HUDEP-2 (cell line): ENCODE data around the gene CALHM3.
"Not testable (repeated sequence)": the region's sequence is repeated elsewhere in the genome, so short reads cannot be mapped to it uniquely, and the experiment has no call there.

ENCODE experiments used
- DNase-seq, 76 experiments: peaks; one replicate each; lab custom pipeline; 2025; ENCODE audit not compliant: unreplicated experiment in 76 of 76; lab: John Stamatoyannopoulos, UW

CALHM3 gene, protein sequence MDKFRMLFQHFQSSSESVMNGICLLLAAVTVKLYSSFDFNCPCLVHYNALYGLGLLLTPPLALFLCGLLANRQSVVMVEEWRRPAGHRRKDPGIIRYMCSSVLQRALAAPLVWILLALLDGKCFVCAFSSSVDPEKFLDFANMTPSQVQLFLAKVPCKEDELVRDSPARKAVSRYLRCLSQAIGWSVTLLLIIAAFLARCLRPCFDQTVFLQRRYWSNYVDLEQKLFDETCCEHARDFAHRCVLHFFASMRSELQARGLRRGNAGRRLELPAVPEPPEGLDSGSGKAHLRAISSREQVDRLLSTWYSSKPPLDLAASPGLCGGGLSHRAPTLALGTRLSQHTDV

DNA sequence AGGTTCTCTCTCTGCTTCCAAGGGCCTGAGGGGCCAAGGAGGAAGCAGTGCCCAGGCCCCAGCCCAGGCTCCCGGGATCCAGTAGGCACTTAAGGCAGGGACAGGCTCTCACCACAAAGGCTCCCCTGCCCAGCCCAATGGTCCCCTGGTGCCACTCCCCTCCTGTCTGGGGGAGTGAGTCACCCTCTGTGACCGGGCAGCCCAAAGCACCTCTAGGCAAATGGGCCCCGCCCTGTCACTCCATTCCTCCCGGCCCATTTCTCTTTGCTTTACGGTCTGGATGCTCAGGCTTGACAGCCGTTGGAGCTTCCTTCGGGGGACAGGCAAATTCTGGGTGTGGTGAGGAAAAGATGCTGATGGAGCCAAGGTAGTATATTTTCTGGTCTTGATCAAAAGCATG, at the start of gene CALHM3:
CALHM3 (minus strand) TSS at position 106 of the 400 bp plus-strand sequence. CDS start 208 bp downstream, outside the sequence.
- DNase-seq = peak in 20 of 76 experiments; percentile 2 to 43 (median 14)

DNA sequence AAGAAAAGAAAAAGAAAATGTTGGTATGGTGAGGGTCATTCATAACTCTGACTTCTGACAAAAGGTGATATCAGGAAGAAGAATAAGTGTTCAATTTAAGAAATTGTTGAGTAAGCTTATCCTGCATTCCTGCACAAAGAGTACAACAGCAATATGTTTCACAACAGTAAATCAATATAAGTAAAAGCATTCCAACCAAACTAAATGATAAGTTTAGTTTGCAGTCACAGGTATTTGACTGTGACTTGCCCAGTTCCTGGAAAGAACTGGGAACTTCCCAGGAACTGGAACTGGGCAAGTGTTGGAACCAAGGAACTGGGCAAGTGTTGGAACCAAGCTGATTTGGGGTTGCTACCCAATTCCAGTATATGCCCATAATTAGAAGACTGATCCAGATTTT, 49.5 kb upstream of the CALHM3 start:
- no peak for DNase-seq

GRCh38 chr10:103527476-103527875, 48.4 kb upstream of the CALHM3 start:
- not testable (repeated sequence) for DNase-seq

- no peak for DNase-seq
Observed at GRCh38 chr10:103525901-103526300, 46.9 kb upstream of the CALHM3 start.

GRCh38 chr10:103523683-103524082, 44.6 kb upstream of the CALHM3 start:
- no peak for DNase-seq

GRCh38 chr10:103522006-103522405, 43.0 kb upstream of the CALHM3 start:
- DNase-seq = not testable (repeated sequence)

DNA sequence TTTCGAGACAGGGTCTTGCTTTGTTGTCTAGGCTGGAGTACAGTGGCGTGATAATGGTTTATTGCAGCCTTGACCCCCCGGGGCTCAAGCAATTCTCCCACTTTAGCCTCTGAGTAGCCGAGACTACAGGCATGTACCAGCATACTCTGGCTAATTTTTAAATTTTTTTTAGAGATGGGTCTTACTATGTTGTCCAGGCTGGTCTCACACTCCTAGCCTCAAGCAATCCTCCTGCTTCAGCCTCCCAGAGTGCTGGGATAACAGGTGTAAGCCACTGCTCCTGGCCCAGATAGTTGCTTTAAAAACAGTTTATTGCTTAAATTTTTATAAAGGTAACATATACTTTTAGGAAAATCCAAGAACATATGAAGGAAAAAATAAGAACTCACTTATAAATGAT, 40.8 kb upstream of the CALHM3 start:
- DNase-seq = no peak

GRCh38 chr10:103517234-103518085, 38.4 kb upstream of the CALHM3 start:
- DNase-seq = no peak

- no peak for DNase-seq
Observed at GRCh38 chr10:103514244-103514643, 35.2 kb upstream of the CALHM3 start.

DNA sequence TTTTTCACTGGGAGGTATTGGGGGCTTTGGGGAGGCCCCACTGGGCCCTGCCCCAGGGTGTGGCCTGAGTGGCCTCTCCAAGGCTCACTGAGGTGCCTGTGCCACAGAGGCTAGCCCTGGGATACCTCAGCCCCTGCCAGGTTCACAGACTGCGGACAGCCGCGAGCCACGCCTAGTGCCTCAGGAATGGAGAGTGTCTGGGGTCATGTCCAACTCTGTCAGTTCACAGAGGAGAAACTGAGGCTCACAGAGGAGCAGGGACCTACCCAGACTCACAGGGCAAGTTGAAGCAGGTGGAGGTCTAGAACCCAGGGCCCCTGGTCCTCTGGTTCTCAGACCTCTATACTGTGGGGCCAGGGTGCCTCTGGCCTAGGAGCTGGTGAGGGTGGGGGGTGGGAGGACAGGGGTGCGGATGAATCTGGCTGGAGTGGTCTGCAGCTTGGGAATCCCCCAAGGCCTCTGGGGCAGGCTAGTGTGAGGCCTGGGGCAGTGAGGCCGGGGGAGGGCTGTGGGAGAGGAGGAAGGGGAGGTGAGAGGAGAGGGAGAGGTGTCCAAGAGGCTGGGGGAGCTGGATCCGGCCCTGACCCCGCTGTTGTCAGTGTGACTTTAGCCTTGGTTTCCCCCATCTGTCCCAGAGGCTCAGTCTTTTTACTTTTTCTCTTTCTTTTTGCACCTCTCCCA, 34.5 kb upstream of the CALHM3 start:
- DNase-seq = no peak

DNA sequence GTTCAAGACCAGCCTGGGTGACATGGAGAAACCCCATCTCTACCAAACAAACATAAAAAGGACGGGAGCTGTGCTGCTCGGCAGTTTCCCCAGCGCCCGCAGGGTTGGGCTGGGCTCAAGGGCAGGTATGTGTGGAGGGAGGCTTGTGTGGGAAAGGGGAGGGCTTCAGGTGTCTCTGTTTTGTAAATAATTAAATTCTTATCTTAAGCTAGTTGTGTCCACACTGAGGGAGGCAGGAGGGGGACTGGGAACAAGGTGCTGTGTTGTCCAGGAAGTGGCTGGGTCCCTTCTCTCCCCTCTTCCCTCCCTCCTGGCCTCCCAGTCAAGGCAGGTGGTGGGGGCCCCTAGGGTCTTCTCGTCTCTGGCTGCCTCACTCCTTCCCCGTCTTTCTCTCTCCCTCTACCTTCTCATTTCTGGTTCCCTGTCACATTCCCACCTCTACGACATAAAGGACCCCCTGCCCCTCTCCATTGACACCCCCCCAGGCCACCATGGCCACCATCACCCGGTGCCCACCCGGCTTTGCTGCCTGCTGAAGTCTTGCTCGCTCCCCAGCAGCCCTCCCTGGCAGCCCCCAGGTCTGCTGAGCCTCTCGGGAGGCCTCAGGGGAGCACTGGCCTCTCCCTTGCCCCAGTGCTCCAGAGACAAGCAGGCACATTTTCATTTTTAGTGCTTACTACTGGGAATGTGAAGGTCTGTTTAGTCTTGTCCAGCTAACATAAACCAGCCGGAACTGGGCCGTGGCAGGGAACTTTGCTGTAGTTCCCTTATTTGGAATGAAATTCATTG, 33.7 kb upstream of the CALHM3 start:
- no peak for DNase-seq

- DNase-seq = no peak
Observed at GRCh38 chr10:103512166-103512565, 33.1 kb upstream of the CALHM3 start.

DNA sequence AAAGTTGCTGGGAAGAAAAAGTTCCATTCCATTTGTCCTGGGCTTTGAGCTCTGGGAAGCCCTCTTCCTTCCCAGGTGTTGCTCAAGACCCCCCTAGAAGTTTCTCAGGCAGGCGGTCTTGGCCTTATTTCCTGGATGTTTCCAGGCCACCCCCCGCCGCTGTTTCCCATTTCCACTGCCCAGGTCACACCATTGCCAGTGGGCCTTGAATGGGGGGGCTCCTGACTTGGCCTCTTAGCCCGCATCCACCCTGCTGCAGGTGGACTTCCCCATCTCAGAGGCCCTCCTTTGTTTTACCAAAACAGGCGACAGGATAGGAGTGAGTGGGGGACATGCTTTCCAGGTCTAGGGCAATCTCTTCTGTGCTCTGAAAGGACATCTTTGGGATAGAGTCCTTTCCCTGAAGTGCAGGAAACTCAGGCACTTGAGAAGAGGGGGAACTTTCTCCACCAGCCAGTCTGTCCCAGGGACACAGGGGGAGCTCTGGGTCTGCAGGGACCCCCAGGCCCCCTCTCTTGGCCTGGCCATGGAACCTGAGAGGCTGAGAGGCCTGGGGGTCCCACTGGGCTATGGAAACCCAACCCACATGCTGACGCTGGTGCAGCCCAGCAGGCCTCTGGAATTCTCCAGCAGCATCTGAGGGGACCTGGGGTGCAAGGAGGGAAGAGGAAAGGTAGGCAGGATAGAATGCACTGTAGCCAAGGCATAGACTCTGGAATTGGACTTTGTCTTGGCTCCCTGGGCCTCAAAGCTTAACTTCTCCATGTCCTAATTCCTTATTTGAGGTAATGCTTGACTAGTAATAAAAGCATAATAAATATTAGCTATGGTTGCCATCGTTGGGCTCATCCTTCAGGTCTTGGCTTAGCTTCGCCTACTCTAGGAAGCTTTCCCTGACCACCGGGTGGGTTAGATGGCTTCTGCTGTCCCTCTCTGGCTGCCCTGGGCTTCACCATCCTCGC, 32.0 kb upstream of the CALHM3 start:
- no peak for DNase-seq

DNA sequence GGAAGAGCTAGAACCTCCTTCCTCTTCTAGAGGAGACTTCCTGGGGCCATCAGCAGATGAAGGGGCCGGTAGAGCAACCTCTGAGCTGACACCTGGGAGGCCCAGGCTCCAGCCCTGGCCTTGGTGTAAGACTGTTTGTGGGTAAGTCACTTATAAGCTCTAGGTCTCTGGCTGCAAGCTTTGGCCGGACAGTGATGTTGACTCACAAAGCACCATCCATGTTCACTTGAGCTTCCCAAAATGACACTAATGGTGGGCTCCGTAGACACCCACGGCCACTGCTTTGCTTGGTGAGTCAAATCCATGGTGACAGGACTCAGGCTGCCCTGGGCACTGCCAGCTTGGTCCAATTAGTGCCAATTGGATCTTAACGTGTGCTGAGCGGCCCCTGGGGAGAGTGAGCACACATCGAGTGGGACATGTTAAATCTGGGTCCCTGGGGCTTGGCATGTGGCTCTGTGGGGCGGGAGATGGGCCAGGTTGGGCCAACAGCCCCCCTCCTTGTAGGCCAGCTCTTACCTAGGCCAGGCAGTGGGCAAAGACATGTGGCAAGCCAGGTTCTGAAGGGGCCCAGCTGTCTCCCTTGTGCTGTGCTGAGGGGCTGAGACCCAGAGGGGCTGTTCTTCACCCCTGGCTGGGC, 31.1 kb upstream of the CALHM3 start:
- DNase-seq = no peak

DNA sequence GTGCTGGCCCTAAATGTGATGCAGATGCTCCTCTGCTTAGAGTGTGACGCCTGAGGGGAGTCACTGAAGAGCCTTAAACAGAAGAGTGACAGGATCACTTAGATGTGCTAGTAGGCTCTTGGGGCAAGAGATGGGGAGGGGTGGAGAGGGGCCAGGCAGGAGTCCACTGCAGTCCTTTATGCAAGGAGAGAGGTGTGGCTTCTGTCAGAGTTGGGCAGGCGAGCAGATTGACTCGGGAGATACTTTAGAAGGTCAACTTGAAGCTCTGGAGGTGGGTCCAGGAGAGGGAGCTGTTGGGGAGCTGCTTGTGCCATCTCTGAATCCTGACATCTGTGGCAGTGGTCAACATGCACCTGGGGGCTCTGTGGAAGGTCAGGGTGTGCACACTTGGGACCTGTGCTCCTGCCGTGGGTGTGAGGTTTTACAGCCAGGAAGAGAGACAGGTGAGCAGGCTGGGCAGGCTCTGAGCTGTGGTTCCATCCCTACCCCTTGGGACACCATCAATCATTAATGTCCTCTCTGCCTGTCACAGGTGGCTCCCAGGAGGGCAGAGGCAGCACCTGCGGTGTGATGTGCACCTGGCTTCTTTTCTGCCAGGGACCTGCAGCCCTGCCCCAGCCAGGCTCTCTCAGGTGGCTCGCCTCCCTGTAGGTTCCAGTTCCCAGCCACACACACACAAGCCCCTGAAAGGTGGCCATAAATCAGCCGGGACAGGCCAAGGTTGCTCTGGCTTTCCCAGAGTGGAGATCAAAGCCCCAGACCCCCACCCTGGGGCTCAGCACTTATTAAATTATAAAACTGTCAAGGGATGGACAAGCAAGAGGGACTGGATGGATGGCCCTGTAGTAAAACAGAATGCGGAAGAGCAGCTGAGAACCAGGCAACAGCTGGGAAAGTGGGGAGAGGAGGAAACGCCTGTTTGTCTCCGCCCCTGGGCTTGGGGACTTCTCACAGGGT, 28.5 kb upstream of the CALHM3 start:
- DNase-seq = peak in 2 of 76 experiments; percentile 3 to 5

DNA sequence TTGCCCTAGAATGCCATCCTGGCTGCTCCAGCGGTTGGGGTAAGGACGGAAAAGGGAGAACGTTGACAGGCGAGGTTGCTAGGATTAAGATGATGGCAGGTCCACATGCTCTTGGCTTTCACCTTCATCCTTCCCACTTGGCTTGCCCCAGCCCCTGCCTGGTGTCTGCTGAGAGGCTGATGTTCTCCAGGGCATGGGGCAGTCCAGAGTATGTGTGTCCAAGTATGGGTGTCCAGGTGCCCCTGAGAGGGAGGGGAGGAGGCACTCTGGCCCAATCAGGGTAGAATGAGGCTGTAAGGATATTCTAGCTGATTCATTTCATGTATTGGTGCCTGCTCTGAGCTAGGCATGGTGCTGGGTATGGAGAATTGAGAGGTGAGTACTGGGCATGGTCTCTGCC, 27.0 kb upstream of the CALHM3 start:
- DNase-seq = no peak

DNA sequence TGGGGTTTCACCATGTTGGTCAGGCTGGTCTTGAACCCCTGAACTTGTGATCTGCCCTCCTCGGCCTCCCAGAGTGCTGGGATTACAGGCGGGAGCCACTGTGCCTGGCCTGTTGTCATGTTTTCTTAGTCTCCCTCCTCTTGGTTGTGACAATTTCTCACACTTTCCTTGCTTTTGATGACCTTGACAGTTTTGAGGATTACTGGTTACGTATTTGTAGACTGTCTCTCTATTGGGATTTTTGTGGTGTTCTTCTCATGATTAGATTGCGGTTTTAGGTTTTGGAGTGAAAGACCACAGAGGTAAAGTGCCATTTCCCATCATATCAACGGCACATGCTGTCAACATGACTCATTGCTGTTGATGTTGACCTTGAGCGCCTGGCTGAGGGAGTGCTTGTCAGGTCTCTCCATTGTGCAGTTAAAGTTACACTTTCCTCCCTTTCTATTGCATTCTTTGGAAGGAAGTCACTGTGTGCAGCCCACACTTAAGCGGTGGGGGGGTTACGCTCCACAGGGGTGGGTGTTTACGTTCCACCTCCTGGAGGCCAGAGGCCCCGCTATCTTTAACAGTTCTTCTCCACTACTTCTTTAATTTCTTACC, 25.2 kb upstream of the CALHM3 start:
- DNase-seq = peak in 28 of 76 experiments; percentile 9 to 75 (median 24)
